SK-N-SH (cell line): ENCODE measurements around the gene TSPAN31. TPM values are rescaled to one million over a fixed set of nuclear protein-coding genes. Genes with fewer than 3 reads are reported as not detected.

Experiments used
- CHD2 ChIP-seq: fragments of 150-350 bp; IDR thresholded peaks from 2 replicates; pipeline ENCODE4 v1.6.1; 2018; ENCODE audit warnings: low read length; ENCODE audit not compliant: partially characterized antibody
- EP300 ChIP-seq, 2 experiments: IDR thresholded peaks; 2 replicates each; pipeline versions ENCODE4 v1.4.0 to v1.6.1; 2012; ENCODE audit warnings: borderline replicate concordance in 1 of 2, low read depth in 1 of 2, low read length in 1 of 2
- FOSL2 ChIP-seq: IDR thresholded peaks from 2 replicates; pipeline ENCODE4 v1.4.0; 2012; ENCODE audit warnings: low read depth, mild to moderate bottlenecking, moderate library complexity, borderline replicate concordance
- JUND ChIP-seq: IDR thresholded peaks from 2 replicates; pipeline ENCODE4 v1.4.0; 2012
- MAX ChIP-seq: IDR thresholded peaks from 2 replicates; pipeline ENCODE4 v1.4.0; 2012; ENCODE audit warnings: low read depth
- MEF2A ChIP-seq: IDR thresholded peaks from 2 replicates; pipeline ENCODE4 v1.4.0; 2012; ENCODE audit warnings: low read depth, borderline replicate concordance
- NFIC ChIP-seq: IDR thresholded peaks from 2 replicates; pipeline ENCODE4 v1.4.0; 2012; ENCODE audit warnings: borderline replicate concordance
- NRF1 ChIP-seq: IDR thresholded peaks from 2 replicates; pipeline ENCODE4 v1.6.1; 2012; ENCODE audit warnings: low read depth, mild to moderate bottlenecking, low read length
- PBX3 ChIP-seq: IDR thresholded peaks from 2 replicates; pipeline ENCODE4; 2012
- RAD21 ChIP-seq: IDR thresholded peaks from 2 replicates; pipeline ENCODE4 v1.6.1; 2012; ENCODE audit warnings: mild to moderate bottlenecking, low read length
- RFX5 ChIP-seq: IDR thresholded peaks from 2 replicates; pipeline ENCODE4 v1.6.1; 2012; ENCODE audit warnings: mild to moderate bottlenecking, improper control_type of control experiment, low read length
- RXRA ChIP-seq: IDR thresholded peaks from 2 replicates; pipeline ENCODE4 v1.4.0; 2012; ENCODE audit warnings: low read depth, mild to moderate bottlenecking, borderline replicate concordance
- SIN3A ChIP-seq: IDR thresholded peaks from 2 replicates; pipeline ENCODE4 v1.6.1; 2012; ENCODE audit warnings: low read depth, mild to moderate bottlenecking, low read length, moderate library complexity, borderline replicate concordance
- TEAD4 ChIP-seq: IDR thresholded peaks from 2 replicates; pipeline ENCODE4 v1.4.0; 2012; ENCODE audit warnings: mild to moderate bottlenecking, borderline replicate concordance; ENCODE audit not compliant: insufficient read depth
- YY1 ChIP-seq: IDR thresholded peaks from 2 replicates; pipeline ENCODE4 v1.4.0; 2012; ENCODE audit warnings: low read depth, mild to moderate bottlenecking
- polyA plus RNA-seq, 3 experiments: library from polyadenylated mRNA; depleted of rRNA; stranded (reverse); fragments of >200 nt; gene quantifications; 2 replicates each; pipeline ENCODE4 v1.2.3, GENCODE V29; 2012
- TF ChIP-seq, protein P1 (sequence below): IDR thresholded peaks from 2 replicates; pipeline ENCODE4 v1.6.1; 2012; ENCODE audit warnings: mild to moderate bottlenecking, low read depth, low read length, moderate library complexity
- TF ChIP-seq, protein P2 (sequence below): fragments of 150-350 bp; IDR thresholded peaks from 2 replicates; pipeline ENCODE4 v1.6.1; 2017; ENCODE audit warnings: antibody characterized with exemption, low read length, low read depth, borderline replicate concordance
- TF ChIP-seq, protein P3 (sequence below): IDR thresholded peaks from 2 replicates; pipeline ENCODE4 v1.4.0; 2012; ENCODE audit warnings: low read depth, borderline replicate concordance

TSPAN31 gene
- polyA plus RNA-seq, 1 of the 3 experiments (the other 2 are of a cell fraction) = 36.8 TPM

- TF ChIP-seq EP300 (IDR thresholded peaks at IDR 0.05; ENCODE audit: borderline replicate concordance in 1 of 2, low read depth in 1 of 2, low read length in 1 of 2) = no peak
- no peak for TF ChIP-seq FOSL2
- peak; percentile 92 for TF ChIP-seq YY1
- peak; percentile 100 for TF ChIP-seq MAX
- no peak for TF ChIP-seq MEF2A
- TF ChIP-seq CHD2 = peak; percentile 76
- no peak for TF ChIP-seq NFIC
- TF ChIP-seq SIN3A = peak; percentile 99
- no peak for TF ChIP-seq RAD21
- TF ChIP-seq NRF1 = peak; percentile 36; the same call in 1 of the 2 replicates
- TF ChIP-seq, protein P1, sequence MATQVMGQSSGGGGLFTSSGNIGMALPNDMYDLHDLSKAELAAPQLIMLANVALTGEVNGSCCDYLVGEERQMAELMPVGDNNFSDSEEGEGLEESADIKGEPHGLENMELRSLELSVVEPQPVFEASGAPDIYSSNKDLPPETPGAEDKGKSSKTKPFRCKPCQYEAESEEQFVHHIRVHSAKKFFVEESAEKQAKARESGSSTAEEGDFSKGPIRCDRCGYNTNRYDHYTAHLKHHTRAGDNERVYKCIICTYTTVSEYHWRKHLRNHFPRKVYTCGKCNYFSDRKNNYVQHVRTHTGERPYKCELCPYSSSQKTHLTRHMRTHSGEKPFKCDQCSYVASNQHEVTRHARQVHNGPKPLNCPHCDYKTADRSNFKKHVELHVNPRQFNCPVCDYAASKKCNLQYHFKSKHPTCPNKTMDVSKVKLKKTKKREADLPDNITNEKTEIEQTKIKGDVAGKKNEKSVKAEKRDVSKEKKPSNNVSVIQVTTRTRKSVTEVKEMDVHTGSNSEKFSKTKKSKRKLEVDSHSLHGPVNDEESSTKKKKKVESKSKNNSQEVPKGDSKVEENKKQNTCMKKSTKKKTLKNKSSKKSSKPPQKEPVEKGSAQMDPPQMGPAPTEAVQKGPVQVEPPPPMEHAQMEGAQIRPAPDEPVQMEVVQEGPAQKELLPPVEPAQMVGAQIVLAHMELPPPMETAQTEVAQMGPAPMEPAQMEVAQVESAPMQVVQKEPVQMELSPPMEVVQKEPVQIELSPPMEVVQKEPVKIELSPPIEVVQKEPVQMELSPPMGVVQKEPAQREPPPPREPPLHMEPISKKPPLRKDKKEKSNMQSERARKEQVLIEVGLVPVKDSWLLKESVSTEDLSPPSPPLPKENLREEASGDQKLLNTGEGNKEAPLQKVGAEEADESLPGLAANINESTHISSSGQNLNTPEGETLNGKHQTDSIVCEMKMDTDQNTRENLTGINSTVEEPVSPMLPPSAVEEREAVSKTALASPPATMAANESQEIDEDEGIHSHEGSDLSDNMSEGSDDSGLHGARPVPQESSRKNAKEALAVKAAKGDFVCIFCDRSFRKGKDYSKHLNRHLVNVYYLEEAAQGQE = peak; percentile 61
- peak; percentile 30 for TF ChIP-seq PBX3
- TF ChIP-seq, protein P2, sequence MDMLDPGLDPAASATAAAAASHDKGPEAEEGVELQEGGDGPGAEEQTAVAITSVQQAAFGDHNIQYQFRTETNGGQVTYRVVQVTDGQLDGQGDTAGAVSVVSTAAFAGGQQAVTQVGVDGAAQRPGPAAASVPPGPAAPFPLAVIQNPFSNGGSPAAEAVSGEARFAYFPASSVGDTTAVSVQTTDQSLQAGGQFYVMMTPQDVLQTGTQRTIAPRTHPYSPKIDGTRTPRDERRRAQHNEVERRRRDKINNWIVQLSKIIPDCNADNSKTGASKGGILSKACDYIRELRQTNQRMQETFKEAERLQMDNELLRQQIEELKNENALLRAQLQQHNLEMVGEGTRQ = no peak
- TF ChIP-seq RFX5 = no peak; the same call in 1 of the 2 replicates
- TF ChIP-seq, protein P3, sequence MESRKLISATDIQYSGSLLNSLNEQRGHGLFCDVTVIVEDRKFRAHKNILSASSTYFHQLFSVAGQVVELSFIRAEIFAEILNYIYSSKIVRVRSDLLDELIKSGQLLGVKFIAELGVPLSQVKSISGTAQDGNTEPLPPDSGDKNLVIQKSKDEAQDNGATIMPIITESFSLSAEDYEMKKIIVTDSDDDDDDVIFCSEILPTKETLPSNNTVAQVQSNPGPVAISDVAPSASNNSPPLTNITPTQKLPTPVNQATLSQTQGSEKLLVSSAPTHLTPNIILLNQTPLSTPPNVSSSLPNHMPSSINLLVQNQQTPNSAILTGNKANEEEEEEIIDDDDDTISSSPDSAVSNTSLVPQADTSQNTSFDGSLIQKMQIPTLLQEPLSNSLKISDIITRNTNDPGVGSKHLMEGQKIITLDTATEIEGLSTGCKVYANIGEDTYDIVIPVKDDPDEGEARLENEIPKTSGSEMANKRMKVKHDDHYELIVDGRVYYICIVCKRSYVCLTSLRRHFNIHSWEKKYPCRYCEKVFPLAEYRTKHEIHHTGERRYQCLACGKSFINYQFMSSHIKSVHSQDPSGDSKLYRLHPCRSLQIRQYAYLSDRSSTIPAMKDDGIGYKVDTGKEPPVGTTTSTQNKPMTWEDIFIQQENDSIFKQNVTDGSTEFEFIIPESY = 0 out of 2 replicates have a peak, but pooled peaks have one; percentile 52
- no peak for TF ChIP-seq TEAD4
- TF ChIP-seq RXRA = no peak
- no peak for TF ChIP-seq JUND
- TF ChIP-seq, all 33 proteins: peak for 13
These were observed 27.1 kb downstream of the TSPAN31 start, which contains the start of gene METTL1 (continued) for GRCh38 chr12:57771873-57772428.
